ENCODE measurements around the gene EEIG2.

DNA sequence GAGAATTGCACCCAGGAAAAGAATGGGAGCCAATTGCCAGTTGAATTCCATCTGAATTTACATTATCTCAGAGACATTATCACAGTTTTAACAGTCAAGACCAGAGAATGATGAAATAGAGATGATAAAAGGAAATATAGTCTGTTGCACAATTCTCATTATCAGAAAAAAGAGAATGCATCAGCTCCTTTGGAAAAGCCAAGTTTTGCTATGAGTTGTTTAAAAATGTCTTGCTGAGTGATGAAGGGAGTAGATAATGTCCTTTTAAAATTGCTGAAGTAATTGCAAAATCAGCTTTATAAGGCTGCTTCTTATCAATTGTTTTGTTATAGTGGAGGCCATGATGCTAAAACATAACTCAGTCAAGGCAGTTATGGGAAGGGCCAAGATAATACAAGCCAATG lies 37.9 kb upstream of the EEIG2 start:
- TF ChIP-seq, protein P1, sequence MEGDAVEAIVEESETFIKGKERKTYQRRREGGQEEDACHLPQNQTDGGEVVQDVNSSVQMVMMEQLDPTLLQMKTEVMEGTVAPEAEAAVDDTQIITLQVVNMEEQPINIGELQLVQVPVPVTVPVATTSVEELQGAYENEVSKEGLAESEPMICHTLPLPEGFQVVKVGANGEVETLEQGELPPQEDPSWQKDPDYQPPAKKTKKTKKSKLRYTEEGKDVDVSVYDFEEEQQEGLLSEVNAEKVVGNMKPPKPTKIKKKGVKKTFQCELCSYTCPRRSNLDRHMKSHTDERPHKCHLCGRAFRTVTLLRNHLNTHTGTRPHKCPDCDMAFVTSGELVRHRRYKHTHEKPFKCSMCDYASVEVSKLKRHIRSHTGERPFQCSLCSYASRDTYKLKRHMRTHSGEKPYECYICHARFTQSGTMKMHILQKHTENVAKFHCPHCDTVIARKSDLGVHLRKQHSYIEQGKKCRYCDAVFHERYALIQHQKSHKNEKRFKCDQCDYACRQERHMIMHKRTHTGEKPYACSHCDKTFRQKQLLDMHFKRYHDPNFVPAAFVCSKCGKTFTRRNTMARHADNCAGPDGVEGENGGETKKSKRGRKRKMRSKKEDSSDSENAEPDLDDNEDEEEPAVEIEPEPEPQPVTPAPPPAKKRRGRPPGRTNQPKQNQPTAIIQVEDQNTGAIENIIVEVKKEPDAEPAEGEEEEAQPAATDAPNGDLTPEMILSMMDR (IDR thresholded peaks at IDR 0.05): no peak
- TF ChIP-seq POLR2A (IDR thresholded peaks at IDR 0.05): no peak

Data from body of pancreas (tissue), 4 donors.